Endothelial cell of umbilical vein (primary cell): Measurements from ENCODE around the gene PLEKHA6.

Experiments used
- CTCF ChIP-seq, 2 donors: IDR thresholded peaks; 1 replicate in 1 of 2; 2 replicates in 1 of 2; pipeline ENCODE4 v1.5.1; 2011; ENCODE audit warnings: low read length in 2 of 2, mild to moderate bottlenecking in 2 of 2, moderate library complexity in 2 of 2, control low read depth in 1 of 2, inconsistent platforms in 1 of 2, low read depth in 1 of 2; ENCODE audit not compliant: insufficient read depth in 1 of 2; ENCODE audit errors: extremely low read depth in 1 of 2
- POLR2AphosphoS5 ChIP-seq: IDR thresholded peaks from 2 replicates; pipeline ENCODE4 v1.6.1; 2012; ENCODE audit warnings: low read depth, mild to moderate bottlenecking, control low read depth, low read length, moderate library complexity; ENCODE audit not compliant: insufficient read depth

DNA sequence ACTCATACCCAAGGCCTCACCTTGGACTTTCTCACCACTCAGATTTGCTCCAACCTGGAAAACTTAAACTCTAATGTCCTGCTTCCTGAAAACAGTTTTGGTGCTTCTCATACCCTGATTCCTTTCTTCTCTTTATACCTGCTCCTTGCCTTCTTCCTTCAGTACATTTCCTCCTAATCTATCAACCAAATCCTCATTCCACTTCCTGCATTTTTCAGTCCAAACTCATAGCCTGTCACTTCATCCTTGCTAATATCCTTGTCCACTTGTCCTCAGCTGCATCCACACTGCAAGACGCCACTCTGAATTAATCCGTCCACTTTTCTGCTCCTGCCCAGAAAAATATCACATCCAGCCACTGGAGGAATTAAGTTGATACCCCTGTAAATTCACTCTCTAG, 26.0 kb upstream of the PLEKHA6 start:
- TF ChIP-seq CTCF (IDR thresholded peaks at IDR 0.05; ENCODE audit: extremely low read depth in 1 of 2, insufficient read depth in 1 of 2, low read depth in 1 of 2, low read length in 2 of 2) (no peak), POLR2AphosphoS5 (no peak)
